H1 (cell line): ENCODE data around the gene RFNG. TPM values are rescaled to one million over a fixed set of nuclear protein-coding genes. Genes with fewer than 3 reads are reported as not detected.

ENCODE experiments used
- FOSL1 ChIP-seq: IDR thresholded peaks from 2 replicates; pipeline ENCODE4 v1.6.1; 2011; ENCODE audit warnings: mild to moderate bottlenecking, low read depth, low read length, moderate library complexity; ENCODE audit not compliant: insufficient read depth
- KDM4A ChIP-seq: IDR thresholded peaks from one replicate; pipeline ENCODE4 v1.7.1; 2012; ENCODE audit warnings: low read depth, mild to moderate bottlenecking, moderate library complexity, low read length, inconsistent platforms; ENCODE audit not compliant: severe bottlenecking
- MAX ChIP-seq: IDR thresholded peaks from 2 replicates; pipeline ENCODE4 v1.6.1; 2012; ENCODE audit warnings: inconsistent platforms
- NRF1 ChIP-seq: IDR thresholded peaks from 2 replicates; pipeline ENCODE4 v1.6.1; 2011; ENCODE audit warnings: mild to moderate bottlenecking, low read depth, low read length, improper control_type of control experiment
- POLR2AphosphoS5 ChIP-seq: IDR thresholded peaks from 2 replicates; pipeline ENCODE4 v1.6.1; 2011; ENCODE audit warnings: low read depth, low read length
- SRF ChIP-seq: IDR thresholded peaks from 2 replicates; pipeline ENCODE4 v1.6.1; 2011; ENCODE audit warnings: mild to moderate bottlenecking, low read depth, low read length, moderate library complexity
- polyA plus RNA-seq, 7 experiments: library from polyadenylated mRNA; depleted of rRNA in 3 of 7; stranded (reverse) in 5 of 7; unstranded in 2 of 7; fragments of >200 nt in 5 of 7; fragments of 200-250 nt in 2 of 7; gene quantifications; 1 replicate in 5 of 7; 2 replicates in 1 of 7; 4 replicates in 1 of 7; pipeline versions ENCODE4 v1.2.1 to v1.2.3, GENCODE V29; 2011 to 2013; ENCODE audit warnings: missing spikeins in 2 of 7, mixed read lengths in 2 of 7
- total RNA-seq: library from RNA; stranded (reverse); fragmentation: NEBNext Ultra II Directional; extraction: Animal tissue kit (Norgen Biotek cat#: 25700); gene quantifications from 2 replicates; pipeline ENCODE4 v1.2.1, GENCODE V29; 2021
- TF ChIP-seq, protein P1 (sequence below), 3 experiments: IDR thresholded peaks; 1 replicate in 2 of 3; 2 replicates in 1 of 3; pipeline versions ENCODE4 v1.5.1 to v1.6.1; 2011; ENCODE audit warnings: low read length in 3 of 3, mild to moderate bottlenecking in 3 of 3, inconsistent platforms in 2 of 3, low read depth in 1 of 3, moderate library complexity in 1 of 3; ENCODE audit not compliant: insufficient read depth in 1 of 3; ENCODE audit errors: control extremely low read depth in 1 of 3

RFNG gene
- total and polyA plus RNA-seq, 2 of the 8 experiments (the other 6 are each of a cell fraction or from before 2014, with no cell fraction given): 26.7 to 28.4 TPM

DNA sequence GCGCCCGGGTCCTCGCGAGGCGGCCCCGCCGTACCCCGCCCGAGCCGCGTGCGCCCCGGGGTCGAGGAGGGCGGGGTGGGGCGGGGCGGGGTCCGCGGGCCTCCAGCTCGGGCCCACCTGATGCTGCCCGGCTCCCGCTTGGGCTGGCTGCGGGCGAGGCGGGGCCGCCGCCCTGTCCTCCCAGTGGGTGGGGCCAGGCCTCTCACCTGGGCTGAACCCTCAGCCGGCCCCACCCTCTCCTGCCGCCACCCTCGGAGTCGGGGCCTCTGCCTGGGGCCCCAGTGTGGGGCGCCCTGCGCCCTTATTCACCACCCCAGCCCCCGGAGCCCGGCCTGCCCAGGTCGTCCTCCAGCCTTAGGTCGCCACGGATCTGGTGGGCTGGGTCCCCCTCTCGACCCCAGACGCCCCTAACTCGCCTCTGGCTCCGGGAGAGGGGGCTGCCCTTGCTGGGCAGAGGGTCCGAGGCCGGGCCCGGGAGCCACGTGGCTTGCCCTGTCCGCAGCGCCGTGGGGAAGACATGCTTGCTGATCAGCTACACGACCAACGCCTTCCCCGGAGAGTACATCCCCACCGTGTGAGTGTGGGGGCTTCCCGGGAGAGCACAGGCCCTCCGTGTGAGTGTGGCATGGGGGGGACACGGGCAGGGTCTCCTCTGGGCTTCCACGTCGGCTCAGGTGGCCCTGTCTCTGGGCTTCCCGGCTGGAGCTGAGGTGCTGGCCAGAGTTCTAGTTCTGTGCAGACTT is 19.6 kb downstream of the RFNG start (continued):
- TF ChIP-seq, protein P1, sequence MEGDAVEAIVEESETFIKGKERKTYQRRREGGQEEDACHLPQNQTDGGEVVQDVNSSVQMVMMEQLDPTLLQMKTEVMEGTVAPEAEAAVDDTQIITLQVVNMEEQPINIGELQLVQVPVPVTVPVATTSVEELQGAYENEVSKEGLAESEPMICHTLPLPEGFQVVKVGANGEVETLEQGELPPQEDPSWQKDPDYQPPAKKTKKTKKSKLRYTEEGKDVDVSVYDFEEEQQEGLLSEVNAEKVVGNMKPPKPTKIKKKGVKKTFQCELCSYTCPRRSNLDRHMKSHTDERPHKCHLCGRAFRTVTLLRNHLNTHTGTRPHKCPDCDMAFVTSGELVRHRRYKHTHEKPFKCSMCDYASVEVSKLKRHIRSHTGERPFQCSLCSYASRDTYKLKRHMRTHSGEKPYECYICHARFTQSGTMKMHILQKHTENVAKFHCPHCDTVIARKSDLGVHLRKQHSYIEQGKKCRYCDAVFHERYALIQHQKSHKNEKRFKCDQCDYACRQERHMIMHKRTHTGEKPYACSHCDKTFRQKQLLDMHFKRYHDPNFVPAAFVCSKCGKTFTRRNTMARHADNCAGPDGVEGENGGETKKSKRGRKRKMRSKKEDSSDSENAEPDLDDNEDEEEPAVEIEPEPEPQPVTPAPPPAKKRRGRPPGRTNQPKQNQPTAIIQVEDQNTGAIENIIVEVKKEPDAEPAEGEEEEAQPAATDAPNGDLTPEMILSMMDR (IDR thresholded peaks at IDR 0.05; ENCODE audit: control extremely low read depth in 1 of 3, insufficient read depth in 1 of 3, low read depth in 1 of 3, low read length in 3 of 3): no peak
- no peak for TF ChIP-seq POLR2AphosphoS5
- no peak for TF ChIP-seq NRF1
- TF ChIP-seq SRF: no peak
- peak; percentile 73 for TF ChIP-seq KDM4A
- no peak for TF ChIP-seq FOSL1
- peak; percentile 86 for TF ChIP-seq MAX
